Epithelial cell of proximal tubule (primary cell): Measurements from ENCODE around the gene USP15. TPM values are rescaled to one million over a fixed set of nuclear protein-coding genes. Genes with fewer than 3 reads are reported as not detected.
"Not testable (repeated sequence)": the region's sequence is repeated elsewhere in the genome, so short reads cannot be mapped to it uniquely, and the experiment has no call there.

Experiments used
- DNase-seq: peaks from one replicate; pipeline ENCODE4 v3.0.0-alpha.2; 2011; ENCODE audit warnings: low read depth
- H3K4me3 ChIP-seq: 2 replicates; pipeline ENCODE4 v1.5.1; 2011; ENCODE audit warnings: low read depth, mild to moderate bottlenecking, low read length
- CTCF ChIP-seq: conservative IDR thresholded peaks from 2 replicates; pipeline ENCODE4 v1.5.1; 2012; ENCODE audit warnings: low read depth, mild to moderate bottlenecking, low read length
- total RNA-seq: library from RNA; depleted of rRNA; stranded (reverse); fragments of >200 nt; gene quantifications from 2 replicates; pipeline ENCODE4 v1.2.3, GENCODE V29; 2015

The USP15 gene
- total RNA-seq, 1 donor from 2014 or later, result 27.6 TPM

- H3K4me3 ChIP-seq, result no peak overlapping the region
- TF ChIP-seq CTCF, result no peak
- peak; percentile 20 for DNase-seq
Observed at GRCh38 chr12:62332598-62332997, 72.4 kb downstream of the USP15 start.

GRCh38 chr12:62335057-62335456 is 74.9 kb downstream of the USP15 start:
- no peak for TF ChIP-seq CTCF
- no peak for DNase-seq
- H3K4me3 ChIP-seq, result no peak overlapping the region

GRCh38 chr12:62335796-62336195 is 75.6 kb downstream of the USP15 start:
- TF ChIP-seq CTCF, result no peak
- H3K4me3 ChIP-seq, result no peak overlapping the region
- DNase-seq, result no peak

- not testable (repeated sequence) for H3K4me3 ChIP-seq, DNase-seq
Observed at GRCh38 chr12:62337643-62338042, 77.4 kb downstream of the USP15 start.

- H3K4me3 ChIP-seq, DNase-seq: not testable (repeated sequence)
Observed at GRCh38 chr12:62342614-62343303, 82.6 kb downstream of the USP15 start.

- H3K4me3 ChIP-seq, DNase-seq: not testable (repeated sequence)
Observed at GRCh38 chr12:62343304-62344120, 83.3 kb downstream of the USP15 start.

- DNase-seq, H3K4me3 ChIP-seq: not testable (repeated sequence)
Observed at GRCh38 chr12:62344731-62345556, 84.7 kb downstream of the USP15 start.

- no peak for DNase-seq
- H3K4me3 ChIP-seq, result no peak overlapping the region
- TF ChIP-seq CTCF, result no peak
Observed at GRCh38 chr12:62345667-62346066, 85.5 kb downstream of the USP15 start.
